Kidney (tissue), 14 donors: ENCODE results near the gene MMUT. TPM values are rescaled to one million over a fixed set of nuclear protein-coding genes. Genes with fewer than 3 reads are reported as not detected.

ENCODE experiments used
- DNase-seq, 5 donors: peaks; one replicate each; pipeline ENCODE4 v3.0.0-alpha.2; 2013 to 2020
- FAIRE-seq: peaks from 2 replicates; lab custom pipeline; 2012; peaks lifted over from hg19 to GRCh38; lab: Jason Lieb, UNC
- H3K27ac ChIP-seq, 2 donors: one replicate each; pipeline ENCODE4 v1.7.0; 2013; ENCODE audit warnings: low read depth in 2 of 2, low read length in 2 of 2, inconsistent platforms in 1 of 2
- H3K27me3 ChIP-seq: one replicate; pipeline ENCODE4 v1.7.1; 2013; ENCODE audit warnings: low read length, inconsistent platforms; ENCODE audit not compliant: control insufficient read depth, insufficient read depth
- H3K36me3 ChIP-seq, 3 donors: one replicate each; pipeline versions ENCODE4 v1.7.0 to v1.7.1; 2013; ENCODE audit warnings: low read length in 3 of 3, control low read depth in 1 of 3, inconsistent platforms in 1 of 3; ENCODE audit not compliant: insufficient read depth in 3 of 3, control insufficient read depth in 2 of 3
- H3K4me1 ChIP-seq, 3 donors: one replicate each; pipeline versions ENCODE4 v1.7.0 to v1.7.1; 2013; ENCODE audit warnings: low read length in 3 of 3, inconsistent platforms in 1 of 3, low read depth in 1 of 3; ENCODE audit not compliant: control insufficient read depth in 2 of 3, insufficient read depth in 2 of 3
- H3K4me3 ChIP-seq, 3 donors: one replicate each; pipeline versions ENCODE4 v1.7.0 to v1.8.1; 2013; ENCODE audit warnings: low read length in 3 of 3, control low read depth in 1 of 3, inconsistent platforms in 1 of 3
- H3K9ac ChIP-seq, 3 donors: one replicate each; pipeline versions ENCODE4 v1.7.0 to v1.7.1; 2013; ENCODE audit warnings: low read length in 3 of 3, control low read depth in 1 of 3, inconsistent platforms in 1 of 3
- H3K9me3 ChIP-seq, 3 donors: one replicate each; pipeline versions ENCODE4 v1.7.0 to v1.7.1; 2013; ENCODE audit warnings: low read length in 3 of 3, control low read depth in 1 of 3, inconsistent platforms in 1 of 3; ENCODE audit not compliant: control insufficient read depth in 2 of 3, insufficient read depth in 1 of 3
- intact Hi-C: fragments of 100-400 bp; cut with DNase I; formaldehyde crosslinking; loops from one replicate; pipeline ENCODE4 v1.11.1; 2022
- polyA plus RNA-seq: library from polyadenylated mRNA; stranded (reverse); fragments of 350-450 nt; fragmentation: Illumina TruSeq; extraction: RNeasy Lipid Tissue Mini Kit (QIAGEN cat#74804); gene quantifications from one replicate; pipeline ENCODE4 v1.2.3, GENCODE V29; 2014; ENCODE audit warnings: low read depth, low replicate concordance; ENCODE audit not compliant: insufficient read depth
- total RNA-seq: library from RNA; stranded (reverse); fragmentation: NEBNext Ultra II Directional; extraction: Animal tissue kit (Norgen Biotek cat#: 25700); gene quantifications from one replicate; pipeline ENCODE4 v1.2.1, GENCODE V29; 2021
- TF ChIP-seq, protein P1 (sequence below): IDR thresholded peaks from 3 replicates; pipeline ENCODE4 v1.5.1; 2012; ENCODE audit warnings: mild to moderate bottlenecking, moderate library complexity, borderline replicate concordance; ENCODE audit not compliant: insufficient read depth; ENCODE audit errors: extremely low read depth
- donor health status: control.
- donor health status: control.
- donor health status: control.
- donor health status: control.
- donor health status: control.
- donor health status: DM: yes; HTN: yes; CAD: no.
- donor health status: Normal renal cell carcinoma (clear cell type).

Gene MMUT
- total and polyA plus RNA-seq, 2 donors from 2014 or later, result 26.6 to 34.8 TPM

DNA sequence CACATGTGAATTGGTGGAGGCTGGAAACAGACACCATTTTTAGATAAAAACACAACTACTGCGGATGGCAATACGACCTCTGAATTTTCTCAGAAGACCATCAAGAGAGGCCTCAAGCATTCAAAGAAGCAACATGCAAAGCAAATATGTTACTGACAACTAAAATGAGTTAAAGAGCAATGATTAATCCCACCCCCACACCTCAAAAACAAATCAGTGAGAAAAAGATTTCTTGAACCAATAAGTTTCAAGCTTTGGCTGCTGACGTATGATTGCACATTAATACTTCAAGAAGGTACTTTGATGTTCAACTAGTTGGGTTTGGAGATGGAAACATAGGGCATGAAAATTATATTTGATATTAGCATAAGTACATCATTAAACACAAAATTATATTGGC is 982 bp downstream of the MMUT start:
- H3K27me3 ChIP-seq, result no peaks in the 10 kb centered on the region
- H3K27ac ChIP-seq, result no peak overlapping the region
- DNase-seq (peak in 2 of 5 donors; percentile 3 to 31), FAIRE-seq (no peak)
- H3K9me3 ChIP-seq, result no peaks in the 10 kb centered on the region
- intact Hi-C loops, result no loop called here
- peaks cover 0 to 2% (median 0%) of the 10 kb centered on the region in 3 donors for H3K4me1 ChIP-seq
- H3K9ac ChIP-seq, result peak overlapping the region in 2 of 3 donors; percentile 86 to 97
- TF ChIP-seq, protein P1, sequence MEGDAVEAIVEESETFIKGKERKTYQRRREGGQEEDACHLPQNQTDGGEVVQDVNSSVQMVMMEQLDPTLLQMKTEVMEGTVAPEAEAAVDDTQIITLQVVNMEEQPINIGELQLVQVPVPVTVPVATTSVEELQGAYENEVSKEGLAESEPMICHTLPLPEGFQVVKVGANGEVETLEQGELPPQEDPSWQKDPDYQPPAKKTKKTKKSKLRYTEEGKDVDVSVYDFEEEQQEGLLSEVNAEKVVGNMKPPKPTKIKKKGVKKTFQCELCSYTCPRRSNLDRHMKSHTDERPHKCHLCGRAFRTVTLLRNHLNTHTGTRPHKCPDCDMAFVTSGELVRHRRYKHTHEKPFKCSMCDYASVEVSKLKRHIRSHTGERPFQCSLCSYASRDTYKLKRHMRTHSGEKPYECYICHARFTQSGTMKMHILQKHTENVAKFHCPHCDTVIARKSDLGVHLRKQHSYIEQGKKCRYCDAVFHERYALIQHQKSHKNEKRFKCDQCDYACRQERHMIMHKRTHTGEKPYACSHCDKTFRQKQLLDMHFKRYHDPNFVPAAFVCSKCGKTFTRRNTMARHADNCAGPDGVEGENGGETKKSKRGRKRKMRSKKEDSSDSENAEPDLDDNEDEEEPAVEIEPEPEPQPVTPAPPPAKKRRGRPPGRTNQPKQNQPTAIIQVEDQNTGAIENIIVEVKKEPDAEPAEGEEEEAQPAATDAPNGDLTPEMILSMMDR, result no peak
- peak overlapping the region; percentile 98 to 99 (median 99) for H3K4me3 ChIP-seq
- H3K36me3 ChIP-seq, result peaks cover 0 to under 1% (median 0%) of the 10 kb centered on the region in 3 donors

DNA sequence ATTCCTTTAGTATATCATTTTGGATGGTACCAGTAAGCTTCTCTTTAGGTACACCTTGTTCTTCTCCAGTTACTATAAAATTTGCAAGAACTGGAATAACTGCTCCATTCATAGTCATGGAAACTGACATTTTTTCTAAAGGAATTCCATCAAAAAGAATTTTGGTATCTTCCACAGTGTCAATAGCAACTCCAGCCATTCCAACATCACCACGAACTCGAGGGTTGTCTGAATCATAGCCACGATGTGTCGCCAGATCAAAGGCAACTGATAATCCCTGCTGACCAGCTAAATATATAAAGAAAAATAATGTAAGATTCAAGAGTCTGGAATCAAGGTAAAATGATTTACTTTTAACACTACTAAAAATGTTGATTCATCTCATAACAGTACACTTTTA is 5.3 kb downstream of the MMUT start:
- no peaks in the 10 kb centered on the region for H3K27me3 ChIP-seq
- no peaks in the 10 kb centered on the region for H3K4me1 ChIP-seq
- DNase-seq (no peak), FAIRE-seq (no peak)
- H3K9me3 ChIP-seq, result no peaks in the 10 kb centered on the region
- TF ChIP-seq, protein P1, result no peak
- no peak overlapping the region for H3K9ac ChIP-seq
- H3K27ac ChIP-seq, result no peak overlapping the region
- no peak overlapping the region for H3K4me3 ChIP-seq
- intact Hi-C loops, result no loop called here
- peaks cover 4 to 5% (median 5%) of the 10 kb centered on the region in 3 donors for H3K36me3 ChIP-seq

DNA sequence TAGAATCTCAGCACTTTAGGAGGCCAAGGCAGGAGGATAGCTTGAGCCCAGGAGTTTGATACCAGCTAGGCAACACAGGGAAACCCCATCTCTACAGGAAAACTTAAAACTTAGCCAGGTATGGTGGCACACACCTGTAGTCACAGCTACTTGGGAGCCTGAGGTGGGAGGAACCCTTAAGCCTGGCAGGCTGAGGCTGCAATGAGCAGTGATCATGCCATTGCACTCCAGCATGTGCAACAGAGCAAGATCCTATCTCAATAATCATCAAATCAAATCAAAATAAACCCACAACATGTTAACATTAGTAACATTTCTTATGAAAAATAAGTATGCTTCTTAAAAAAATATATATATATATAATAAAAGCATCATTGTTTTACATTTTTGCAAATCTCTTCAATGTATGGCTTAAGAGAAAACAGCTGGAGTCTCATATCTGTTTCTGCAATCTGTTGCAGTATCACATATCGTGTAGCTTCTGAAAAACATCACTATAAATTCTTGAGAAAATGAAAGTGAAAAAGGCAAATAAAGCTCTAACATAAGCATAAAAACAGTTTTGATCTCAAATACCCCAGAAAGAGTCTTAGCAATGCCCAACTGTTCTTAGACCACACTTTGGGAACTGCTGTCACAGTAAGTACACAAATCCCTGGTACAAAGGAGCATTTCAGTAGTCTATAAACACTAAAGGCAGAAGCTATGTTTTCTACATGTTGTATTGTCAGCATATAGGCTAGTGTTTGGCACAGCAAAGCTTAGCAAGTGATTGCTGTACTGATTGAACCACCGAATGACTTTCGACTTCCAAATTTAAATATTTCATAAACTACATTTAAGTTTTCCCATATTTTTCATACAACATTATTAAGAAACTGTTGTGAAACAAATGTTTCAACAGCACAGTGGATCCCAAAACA is 8.0 kb downstream of the MMUT start:
- no peak overlapping the region for H3K4me3 ChIP-seq
- no peaks in the 10 kb centered on the region for H3K27me3 ChIP-seq
- peaks cover 4 to 17% (median 5%) of the 10 kb centered on the region in 3 donors for H3K36me3 ChIP-seq
- no peak for DNase-seq
- intact Hi-C loops, result no loop called here
- FAIRE-seq, result no peak
- no peaks in the 10 kb centered on the region for H3K9me3 ChIP-seq
- H3K4me1 ChIP-seq, result no peaks in the 10 kb centered on the region
- H3K9ac ChIP-seq, result no peak overlapping the region
- no peak overlapping the region for H3K27ac ChIP-seq
- TF ChIP-seq, protein P1, result no peak
